GM20000 (cell line): ENCODE results near the gene PHLDB1.

Experiments
- DNase-seq: peaks from one replicate; pipeline ENCODE4 v3.0.0; 2012; ENCODE audit warnings: low spot score
- TF ChIP-seq, protein P1 (sequence below): IDR thresholded peaks from 2 replicates; pipeline ENCODE4 v1.5.1; 2012; ENCODE audit warnings: mild to moderate bottlenecking, control low read depth; ENCODE audit errors: extremely low read depth, missing control alignments

Gene PHLDB1

DNA sequence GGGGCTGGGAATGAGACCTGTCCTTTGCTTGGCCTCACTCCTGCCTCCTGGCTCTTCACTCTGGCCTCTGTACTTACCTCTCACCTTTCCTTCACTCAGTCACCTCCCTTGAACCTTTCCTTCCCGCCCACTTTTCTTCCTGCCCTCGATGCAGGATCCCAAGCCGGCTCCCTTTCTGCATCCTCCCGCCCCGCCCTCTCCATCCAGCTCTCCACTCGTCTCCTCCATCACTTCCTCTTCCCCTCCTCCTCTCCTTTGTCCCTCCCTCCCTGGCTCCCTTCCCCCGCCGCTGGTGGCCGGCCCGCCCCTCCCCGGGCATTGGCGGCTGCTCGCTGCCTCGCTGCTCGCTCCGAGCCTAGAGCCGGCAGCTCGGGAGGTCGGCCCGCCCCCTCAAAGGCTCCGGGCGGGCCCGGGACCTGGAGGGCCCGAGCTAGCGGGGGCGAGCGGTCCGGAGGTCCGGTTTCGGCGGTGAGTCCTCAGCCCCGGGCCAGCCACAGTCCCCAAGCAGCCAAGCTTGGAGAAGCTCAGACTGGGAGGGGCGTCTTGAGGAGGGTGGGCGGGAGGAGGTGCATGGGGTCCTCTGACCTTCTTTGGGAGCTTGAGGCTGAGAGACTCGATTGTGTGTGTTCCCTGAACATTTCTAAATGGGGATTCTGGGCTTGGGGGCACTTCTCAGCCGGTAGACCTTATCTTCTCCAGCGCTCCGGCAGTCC, 13.8 kb downstream of the PHLDB1 start:
- TF ChIP-seq, protein P1, sequence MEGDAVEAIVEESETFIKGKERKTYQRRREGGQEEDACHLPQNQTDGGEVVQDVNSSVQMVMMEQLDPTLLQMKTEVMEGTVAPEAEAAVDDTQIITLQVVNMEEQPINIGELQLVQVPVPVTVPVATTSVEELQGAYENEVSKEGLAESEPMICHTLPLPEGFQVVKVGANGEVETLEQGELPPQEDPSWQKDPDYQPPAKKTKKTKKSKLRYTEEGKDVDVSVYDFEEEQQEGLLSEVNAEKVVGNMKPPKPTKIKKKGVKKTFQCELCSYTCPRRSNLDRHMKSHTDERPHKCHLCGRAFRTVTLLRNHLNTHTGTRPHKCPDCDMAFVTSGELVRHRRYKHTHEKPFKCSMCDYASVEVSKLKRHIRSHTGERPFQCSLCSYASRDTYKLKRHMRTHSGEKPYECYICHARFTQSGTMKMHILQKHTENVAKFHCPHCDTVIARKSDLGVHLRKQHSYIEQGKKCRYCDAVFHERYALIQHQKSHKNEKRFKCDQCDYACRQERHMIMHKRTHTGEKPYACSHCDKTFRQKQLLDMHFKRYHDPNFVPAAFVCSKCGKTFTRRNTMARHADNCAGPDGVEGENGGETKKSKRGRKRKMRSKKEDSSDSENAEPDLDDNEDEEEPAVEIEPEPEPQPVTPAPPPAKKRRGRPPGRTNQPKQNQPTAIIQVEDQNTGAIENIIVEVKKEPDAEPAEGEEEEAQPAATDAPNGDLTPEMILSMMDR, result no peak
- no peak for DNase-seq

DNA sequence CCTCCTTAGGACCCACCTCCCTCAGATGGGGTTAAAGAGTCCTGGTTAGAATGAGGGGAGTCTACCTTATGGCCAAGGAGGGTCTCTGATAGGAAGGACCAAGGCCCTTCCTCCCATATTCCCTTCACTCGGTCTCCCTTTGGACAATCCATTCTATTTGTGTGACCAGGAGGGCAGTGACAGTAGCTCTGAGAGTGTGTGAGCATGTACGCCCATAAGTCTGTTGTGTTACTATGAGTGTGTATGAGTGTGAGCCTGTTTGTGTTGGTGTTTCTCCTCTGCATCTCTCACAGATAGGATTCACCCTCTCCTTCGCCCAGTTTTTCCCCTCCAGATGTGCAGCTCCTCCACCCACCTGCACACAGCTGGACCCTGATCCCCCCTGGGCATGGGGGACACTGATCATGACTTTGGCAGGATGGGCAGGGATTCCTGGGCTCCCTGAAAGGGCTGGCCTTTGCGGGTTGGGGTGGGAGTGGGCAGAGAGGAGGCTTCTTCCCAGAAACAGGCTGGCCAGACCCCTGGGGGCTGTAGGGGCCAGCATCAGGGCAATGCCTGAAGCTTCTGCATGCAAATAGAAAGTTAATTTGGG, 14.5 kb downstream of the PHLDB1 start:
- DNase-seq, result no peak
- TF ChIP-seq, protein P1, result no peak

DNA sequence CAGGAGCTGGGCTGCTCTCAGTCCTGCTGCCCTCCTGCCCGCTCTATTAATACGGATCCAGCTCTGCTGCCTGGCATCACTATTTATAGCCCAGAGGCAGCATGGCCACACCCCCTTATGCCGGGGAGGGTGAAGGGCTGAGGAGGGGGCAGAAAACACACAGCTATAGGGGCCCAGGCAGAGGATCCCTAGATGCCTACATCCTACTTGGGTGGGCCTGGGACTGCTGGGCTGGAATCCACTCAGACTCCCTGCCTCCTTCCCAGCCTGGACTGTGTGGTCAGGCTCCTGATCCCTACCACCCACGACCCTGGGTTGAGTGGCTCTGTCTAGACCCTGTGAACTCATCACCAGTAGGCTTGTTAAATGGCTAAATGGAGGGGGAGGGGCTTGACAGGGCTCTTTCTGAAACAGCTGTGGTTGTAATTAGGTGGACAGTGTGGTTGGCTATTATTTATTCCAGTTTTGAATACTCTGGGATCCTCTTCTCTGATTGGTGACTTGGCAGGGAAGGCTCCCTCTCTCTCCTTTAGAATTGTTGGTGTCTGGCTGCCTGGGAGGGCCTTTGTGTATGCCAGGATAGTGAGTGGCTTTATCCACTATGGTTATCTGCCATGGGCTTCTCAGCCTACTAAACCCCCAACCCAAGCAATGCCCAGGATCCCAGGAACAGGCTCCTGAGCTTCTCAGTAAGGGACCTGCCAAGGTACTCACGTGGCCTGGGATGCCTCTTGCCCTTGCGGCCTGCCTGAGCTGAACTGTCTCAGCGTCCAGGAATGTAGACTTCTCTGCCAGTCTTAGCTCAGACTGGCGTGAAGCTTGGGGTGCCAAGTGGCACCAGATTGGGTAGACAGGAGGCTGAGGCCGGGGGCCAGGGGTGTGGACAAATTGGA, 15.2 kb downstream of the PHLDB1 start:
- TF ChIP-seq, protein P1, result no peak
- DNase-seq, result no peak

DNA sequence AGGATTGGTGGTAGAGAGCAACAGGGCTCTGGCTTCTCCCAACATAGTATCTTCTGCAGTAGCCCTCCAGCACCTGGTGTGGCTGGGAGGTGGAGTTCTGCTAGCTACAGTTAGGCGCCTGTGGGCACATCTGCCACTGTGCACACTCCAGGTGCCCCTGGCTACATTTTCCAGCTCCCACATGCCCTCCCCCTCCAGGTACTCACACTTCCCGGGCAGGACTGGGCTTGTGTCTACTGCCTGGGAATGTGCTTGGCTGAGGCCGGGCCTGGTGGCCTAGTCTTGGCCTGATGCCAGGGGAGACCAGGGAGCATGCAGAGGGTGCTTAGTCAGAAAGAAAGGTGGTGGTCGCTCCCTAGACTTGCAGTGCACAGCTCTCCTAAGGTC, 15.8 kb downstream of the PHLDB1 start:
- TF ChIP-seq, protein P1, result no peak
- no peak for DNase-seq

DNA sequence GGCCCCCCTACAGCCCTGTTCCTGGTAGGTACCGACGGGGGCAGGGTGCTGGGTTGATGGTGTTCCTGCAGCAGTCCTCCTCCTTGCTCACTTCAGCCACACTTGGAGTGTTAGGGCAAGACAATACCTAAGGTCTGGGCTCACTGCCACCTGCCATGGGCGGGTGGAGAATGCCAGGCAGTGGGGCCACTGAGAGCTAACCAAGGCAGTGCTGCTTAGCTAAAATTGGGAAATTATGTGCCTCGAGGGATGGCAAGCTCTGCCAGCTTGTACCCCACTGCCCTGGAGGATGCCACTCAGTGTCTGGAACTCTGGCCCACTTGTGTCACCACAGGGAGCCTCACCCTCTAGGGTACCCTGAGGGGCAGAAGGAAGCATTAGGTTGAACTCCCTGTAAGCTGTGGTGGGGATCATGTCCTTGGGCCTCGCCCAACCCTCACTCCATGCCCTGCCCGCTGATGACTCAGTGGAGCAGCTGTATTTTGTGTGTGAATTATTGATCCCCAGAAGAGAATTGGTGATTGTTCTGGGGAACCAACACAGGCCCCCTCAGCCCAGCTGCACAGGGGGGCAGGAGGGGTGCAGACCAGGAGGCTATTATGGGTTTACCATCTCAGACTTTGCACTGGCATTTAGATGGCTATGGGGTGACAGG, 17.7 kb downstream of the PHLDB1 start:
- TF ChIP-seq, protein P1, result no peak
- DNase-seq, result no peak

DNA sequence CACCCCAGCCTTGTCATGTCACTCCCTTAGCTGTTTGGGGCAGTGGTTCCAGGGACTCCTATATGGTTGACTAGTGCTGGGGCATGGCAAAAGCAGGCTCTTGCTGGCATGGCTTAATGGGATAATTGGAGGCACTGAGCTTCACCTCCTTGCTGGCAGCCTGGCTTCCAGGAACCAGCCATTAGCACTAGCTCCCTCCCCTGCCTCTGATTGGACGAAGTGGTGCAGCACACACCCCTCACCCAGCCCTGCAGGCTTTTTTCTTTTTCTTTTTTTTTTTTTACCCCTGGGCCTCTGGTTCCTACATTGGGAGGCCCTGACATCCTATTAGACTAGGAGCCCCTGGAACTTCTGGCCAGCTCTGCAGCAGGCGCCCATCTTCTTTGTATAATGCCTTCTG, 18.6 kb downstream of the PHLDB1 start:
- DNase-seq, result no peak
- TF ChIP-seq, protein P1, result no peak

DNA sequence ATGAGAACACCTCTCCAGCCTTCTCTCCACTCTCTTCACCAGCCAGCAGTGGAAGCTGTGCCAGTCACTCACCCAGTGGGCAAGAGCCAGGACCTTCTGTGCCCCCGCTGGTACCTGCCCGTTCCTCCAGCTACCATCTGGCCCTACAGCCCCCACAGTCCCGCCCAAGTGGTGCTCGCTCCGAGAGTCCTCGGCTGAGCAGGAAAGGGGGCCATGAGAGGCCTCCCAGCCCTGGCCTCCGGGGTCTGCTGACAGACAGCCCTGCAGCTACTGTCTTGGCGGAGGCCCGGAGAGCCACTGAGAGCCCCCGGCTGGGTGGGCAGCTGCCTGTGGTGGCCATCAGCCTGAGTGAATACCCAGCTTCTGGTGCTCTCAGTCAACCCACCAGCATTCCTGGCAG, 20.2 kb downstream of the PHLDB1 start:
- TF ChIP-seq, protein P1, result no peak
- DNase-seq, result no peak
